Tibial nerve (tissue), 4 donors: Measurements from ENCODE around the gene ELOF1. TPM values are rescaled to one million over a fixed set of nuclear protein-coding genes. Genes with fewer than 3 reads are reported as not detected.

Experiments used
- DNase-seq, 2 donors: peaks; one replicate each; pipeline ENCODE4 v3.0.0-alpha.2; 2019; ENCODE audit warnings: low spot score in 2 of 2
- H3K27ac ChIP-seq, 4 donors: fragments of 200-600 bp; sonication (generic) in 3 of 4; one replicate each; pipeline ENCODE4 v1.5.1; 2017 to 2019; ENCODE audit warnings: mild to moderate bottlenecking in 1 of 4
- H3K27me3 ChIP-seq, 2 donors: fragments of 200-600 bp; sonication (generic) in 1 of 2; one replicate each; pipeline versions ENCODE4 v1.5.1 to v1.6.0; 2017 to 2019
- H3K36me3 ChIP-seq, 3 donors: fragments of 200-600 bp; sonication (generic); one replicate each; pipeline ENCODE4 v1.5.1; 2018 to 2019
- H3K4me1 ChIP-seq, 4 donors: fragments of 200-600 bp; sonication (generic) in 3 of 4; one replicate each; pipeline ENCODE4 v1.5.1; 2017 to 2019
- H3K4me3 ChIP-seq, 4 donors: fragments of 200-600 bp; sonication (generic) in 3 of 4; one replicate each; pipeline ENCODE4 v1.5.1; 2017 to 2019; ENCODE audit warnings: mild to moderate bottlenecking in 1 of 4, moderate library complexity in 1 of 4
- H3K9me3 ChIP-seq, 4 donors: fragments of 200-600 bp; sonication (generic) in 3 of 4; one replicate each; pipeline ENCODE4 v1.5.1; 2017 to 2019
- EP300 ChIP-seq, 2 donors: sonication (generic); formaldehyde crosslinking; IDR thresholded peaks; one replicate each; pipeline ENCODE4 v1.6.1; 2017; ENCODE audit warnings: antibody characterized with exemption in 2 of 2, mild to moderate bottlenecking in 1 of 2
- POLR2A ChIP-seq, 2 donors: fragments of 450-650 bp; IDR thresholded peaks; one replicate each; pipeline ENCODE4 v1.6.1; 2017; ENCODE audit warnings: antibody characterized with exemption in 2 of 2, mild to moderate bottlenecking in 2 of 2, moderate library complexity in 2 of 2
- WGBS, 2 donors: methylation state at CpG; one replicate each; pipeline ENCODE4 v1.1.5; 2018; 5-methylcytosine and 5-hydroxymethylcytosine counted together
- total RNA-seq, 4 donors: library from RNA; depleted of rRNA; stranded (reverse); fragments of >200 nt; gene quantifications; one replicate each; pipeline ENCODE4 v1.1.0, GENCODE V29; 2016
- TF ChIP-seq, protein P1 (sequence below), 5 experiments: fragments of 200-600 bp in 3 of 5; fragments of 450-650 bp in 2 of 5; sonication (generic) in 3 of 5; IDR thresholded peaks; one replicate each; pipeline ENCODE4 v1.5.1; 2016 to 2019; ENCODE audit warnings: antibody characterized with exemption in 5 of 5, mild to moderate bottlenecking in 3 of 5, moderate library complexity in 2 of 5

Gene ELOF1
- total RNA-seq, 4 donors from 2014 or later, result 26.8 to 34.1 (median 28.9) TPM

DNA sequence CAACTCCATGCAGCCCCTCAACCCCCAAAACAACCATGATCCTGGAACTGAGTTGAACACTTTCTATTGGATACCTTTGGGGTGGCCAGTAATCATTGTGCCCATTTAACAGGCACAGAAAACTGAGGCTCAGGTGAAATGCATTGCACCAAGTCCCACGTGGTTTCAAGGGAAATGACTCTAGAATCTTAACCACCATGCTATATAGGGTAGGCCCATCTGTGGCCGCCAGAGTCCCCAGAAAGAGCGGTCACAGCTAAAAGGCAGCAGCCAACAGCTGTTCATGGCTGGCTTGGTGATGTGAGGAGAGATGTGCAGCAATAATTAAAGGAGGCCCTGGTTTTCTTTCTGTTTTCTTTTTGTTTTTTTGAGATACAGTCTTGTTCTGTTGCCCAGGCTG lies 17.8 kb downstream of the ELOF1 start:
- Histone ChIP-seq H3K4me1 (peaks cover 0 to 22% (median 8%) of the 10 kb centered on the region in 4 donors), H3K36me3 (no peaks in the 10 kb centered on the region), H3K27me3 (peaks cover 0 to 22% of the 10 kb centered on the region in 2 donors), H3K27ac (no peak overlapping the region), H3K9me3 (no peaks in the 10 kb centered on the region), H3K4me3 (no peak overlapping the region)
- 75 to 80% methylated on average over 3 of the region's 3 CpGs for WGBS, 2 donors
- TF ChIP-seq POLR2A (IDR thresholded peaks at IDR 0.05), result no peak
- TF ChIP-seq, protein P1, sequence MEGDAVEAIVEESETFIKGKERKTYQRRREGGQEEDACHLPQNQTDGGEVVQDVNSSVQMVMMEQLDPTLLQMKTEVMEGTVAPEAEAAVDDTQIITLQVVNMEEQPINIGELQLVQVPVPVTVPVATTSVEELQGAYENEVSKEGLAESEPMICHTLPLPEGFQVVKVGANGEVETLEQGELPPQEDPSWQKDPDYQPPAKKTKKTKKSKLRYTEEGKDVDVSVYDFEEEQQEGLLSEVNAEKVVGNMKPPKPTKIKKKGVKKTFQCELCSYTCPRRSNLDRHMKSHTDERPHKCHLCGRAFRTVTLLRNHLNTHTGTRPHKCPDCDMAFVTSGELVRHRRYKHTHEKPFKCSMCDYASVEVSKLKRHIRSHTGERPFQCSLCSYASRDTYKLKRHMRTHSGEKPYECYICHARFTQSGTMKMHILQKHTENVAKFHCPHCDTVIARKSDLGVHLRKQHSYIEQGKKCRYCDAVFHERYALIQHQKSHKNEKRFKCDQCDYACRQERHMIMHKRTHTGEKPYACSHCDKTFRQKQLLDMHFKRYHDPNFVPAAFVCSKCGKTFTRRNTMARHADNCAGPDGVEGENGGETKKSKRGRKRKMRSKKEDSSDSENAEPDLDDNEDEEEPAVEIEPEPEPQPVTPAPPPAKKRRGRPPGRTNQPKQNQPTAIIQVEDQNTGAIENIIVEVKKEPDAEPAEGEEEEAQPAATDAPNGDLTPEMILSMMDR (IDR thresholded peaks at IDR 0.05), result no peak
- no peak for TF ChIP-seq EP300 (IDR thresholded peaks at IDR 0.05)
- no peak for DNase-seq

DNA sequence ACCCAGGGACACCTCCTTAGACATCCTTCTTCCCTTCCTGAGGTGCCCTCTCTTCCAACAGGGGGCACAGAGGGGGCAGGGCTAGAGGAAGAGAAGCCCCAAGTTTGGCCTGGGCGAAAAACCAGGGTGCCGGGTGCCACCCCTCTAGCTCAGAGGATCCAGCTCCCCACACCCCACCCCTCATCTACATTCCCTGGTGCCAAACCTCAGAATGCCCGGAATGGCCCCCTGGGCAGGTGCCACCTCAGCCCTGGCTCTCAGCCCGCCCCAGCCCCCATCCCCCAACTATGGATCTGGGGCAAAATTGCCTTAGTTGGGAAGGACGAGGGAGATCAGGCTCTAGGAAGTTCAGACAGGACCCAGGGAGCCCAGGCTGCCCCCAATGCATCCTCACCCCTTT lies 18.4 kb downstream of the ELOF1 start:
- Histone ChIP-seq H3K27me3 (peaks cover 0 to 22% of the 10 kb centered on the region in 2 donors), H3K9me3 (no peaks in the 10 kb centered on the region), H3K36me3 (no peaks in the 10 kb centered on the region), H3K4me1 (peaks cover 0 to 28% (median 10%) of the 10 kb centered on the region in 4 donors), H3K4me3 (no peak overlapping the region), H3K27ac (peak overlapping the region in 2 of 4 donors; percentile 71 to 86)
- TF ChIP-seq EP300 (IDR thresholded peaks at IDR 0.05) (no peak), POLR2A (IDR thresholded peaks at IDR 0.05) (no peak)
- TF ChIP-seq, protein P1 (IDR thresholded peaks at IDR 0.05), result no peak
- WGBS, 2 donors, result 82 to 97% methylated on average over 3 to 4 of the region's 5 CpGs
- DNase-seq, result no peak

DNA sequence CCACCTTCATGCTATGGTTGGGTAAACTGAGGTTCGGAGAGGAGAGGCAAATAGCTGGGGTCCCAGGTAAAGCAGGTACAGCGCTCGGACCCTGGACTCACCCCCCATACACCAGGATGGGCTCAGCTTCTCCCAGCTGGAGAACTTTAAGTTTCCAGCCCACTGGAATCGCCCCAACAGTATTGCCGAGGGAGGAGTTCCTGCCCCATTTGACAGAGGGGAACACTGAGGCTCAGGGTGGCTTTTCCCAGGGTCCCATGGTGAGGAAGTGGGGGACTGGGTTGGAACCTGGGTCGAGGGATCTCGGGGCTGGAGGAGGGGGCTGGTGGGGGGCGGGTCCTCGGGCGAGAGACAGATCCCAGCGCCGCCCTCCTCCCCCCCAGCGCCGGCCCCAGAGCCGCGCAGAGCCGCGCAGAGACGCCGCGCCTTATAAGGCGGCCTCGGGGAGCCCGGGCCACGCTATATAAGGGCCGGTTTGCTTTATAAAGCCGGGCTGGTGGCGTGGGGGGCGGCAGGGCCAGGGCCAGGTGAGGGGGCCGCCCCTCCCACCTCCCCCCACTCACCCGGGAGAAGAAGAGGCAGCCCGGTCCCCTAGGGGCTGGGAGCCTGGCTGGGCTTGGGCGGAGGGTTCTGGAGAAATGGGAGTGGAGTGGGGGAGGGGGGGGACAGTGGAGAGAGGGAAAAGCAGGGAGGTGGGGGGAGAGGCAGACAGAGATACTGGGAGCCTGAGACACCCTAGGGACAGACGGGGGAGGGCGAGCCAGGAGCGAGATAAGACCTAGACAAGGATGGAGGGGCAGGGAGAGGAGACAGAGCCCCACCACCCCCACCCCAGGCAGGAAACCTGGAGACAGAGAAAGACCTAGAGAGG lies 19.3 kb downstream of the ELOF1 start:
- Histone ChIP-seq H3K9me3 (no peaks in the 10 kb centered on the region), H3K4me1 (peaks cover 0 to 35% (median 11%) of the 10 kb centered on the region in 4 donors), H3K27ac (peak overlapping the region; percentile 53 to 86 (median 76)), H3K27me3 (peaks cover 0 to 22% of the 10 kb centered on the region in 2 donors), H3K4me3 (peak overlapping the region in 3 of 4 donors; percentile 13 to 43 (median 14)), H3K36me3 (no peaks in the 10 kb centered on the region)
- TF ChIP-seq, protein P1 (IDR thresholded peaks at IDR 0.05), result no peak
- no peak for TF ChIP-seq EP300 (IDR thresholded peaks at IDR 0.05)
- TF ChIP-seq POLR2A (IDR thresholded peaks at IDR 0.05), result no peak
- WGBS, 2 donors, result 11% methylated on average over 29 to 32 of the region's 36 CpGs
- no peak for DNase-seq

DNA sequence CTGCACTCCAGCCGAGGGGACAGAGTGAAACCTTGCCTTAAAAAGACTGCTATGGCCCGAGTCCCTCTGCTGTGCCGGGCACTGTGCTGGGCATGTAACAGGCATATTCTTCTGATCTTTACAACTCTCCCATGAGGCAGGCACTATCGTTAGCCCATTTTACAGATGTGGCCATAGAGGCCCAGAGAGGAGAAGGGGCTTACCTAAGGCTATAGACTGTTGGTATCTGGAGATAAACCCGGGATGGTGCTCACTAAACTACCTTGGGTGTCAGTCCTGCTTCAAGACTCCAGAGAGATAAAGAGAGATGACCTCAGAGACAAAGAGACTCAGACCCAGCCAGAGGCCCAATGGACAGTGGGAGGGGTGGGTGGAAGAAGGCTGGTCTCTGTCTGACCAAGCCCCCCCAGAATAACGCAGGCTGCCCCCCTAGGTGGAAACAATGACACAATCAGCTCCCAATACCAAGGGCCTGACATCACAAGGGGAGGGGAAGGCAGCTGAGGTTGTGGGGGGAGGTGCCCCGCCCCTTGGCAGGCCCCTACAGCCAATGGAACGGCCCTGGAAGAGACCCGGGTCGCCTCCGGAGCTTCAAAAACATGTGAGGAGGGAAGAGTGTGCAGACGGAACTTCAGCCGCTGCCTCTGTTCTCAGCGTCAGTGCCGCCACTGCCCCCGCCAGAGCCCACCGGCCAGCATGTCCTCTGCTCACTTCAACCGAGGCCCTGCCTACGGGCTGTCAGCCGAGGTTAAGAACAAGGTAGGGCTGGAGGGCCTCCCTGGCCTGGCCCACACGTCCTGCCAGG lies 20.6 kb downstream of the ELOF1 start, which contains the start of gene CNN1:
Gene CNN1 (plus strand): TSS at position 620 of the 805 bp plus-strand sequence. CDS start 77 bp downstream, at position 697.
- Histone ChIP-seq H3K36me3 (no peaks in the 10 kb centered on the region), H3K27me3 (peaks cover 0 to 22% of the 10 kb centered on the region in 2 donors), H3K4me3 (peak within 1 kb of the TSS; percentile 14 to 43 (median 18)), H3K9me3 (no peaks in the 10 kb centered on the region), H3K27ac (peak within 1 kb of the TSS; percentile 53 to 86 (median 76)), H3K4me1 (peaks cover 0 to 35% (median 11%) of the 10 kb centered on the region in 4 donors)
- peak in 1 of 2 donors; percentile 13 for DNase-seq
- 21% methylated on average over 21 of the region's 21 CpGs for WGBS, 2 donors
- TF ChIP-seq POLR2A (IDR thresholded peaks at IDR 0.05) (peak in 1 of 2 donors; percentile 46), EP300 (IDR thresholded peaks at IDR 0.05) (peak in 1 of 2 donors; percentile 48)
- TF ChIP-seq, protein P1 (IDR thresholded peaks at IDR 0.05), result no peak
